NCI-H1417 treated with DMSO at 0.1 percent for 48 hours (cell line): Measurements from ENCODE around the gene TRIM51.
"Not testable (repeated sequence)": the region's sequence is repeated elsewhere in the genome, so short reads cannot be mapped to it uniquely, and the experiment has no call there.

Experiments used
- DNase-seq: peaks from one replicate; lab custom pipeline; 2025; lab: John Stamatoyannopoulos, UW

The TRIM51 gene, protein sequence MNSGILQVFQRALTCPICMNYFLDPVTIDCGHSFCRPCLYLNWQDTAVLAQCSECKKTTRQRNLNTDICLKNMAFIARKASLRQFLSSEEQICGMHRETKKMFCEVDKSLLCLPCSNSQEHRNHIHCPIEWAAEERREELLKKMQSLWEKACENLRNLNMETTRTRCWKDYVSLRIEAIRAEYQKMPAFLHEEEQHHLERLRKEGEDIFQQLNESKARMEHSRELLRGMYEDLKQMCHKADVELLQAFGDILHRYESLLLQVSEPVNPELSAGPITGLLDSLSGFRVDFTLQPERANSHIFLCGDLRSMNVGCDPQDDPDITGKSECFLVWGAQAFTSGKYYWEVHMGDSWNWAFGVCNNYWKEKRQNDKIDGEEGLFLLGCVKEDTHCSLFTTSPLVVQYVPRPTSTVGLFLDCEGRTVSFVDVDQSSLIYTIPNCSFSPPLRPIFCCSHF

DNA sequence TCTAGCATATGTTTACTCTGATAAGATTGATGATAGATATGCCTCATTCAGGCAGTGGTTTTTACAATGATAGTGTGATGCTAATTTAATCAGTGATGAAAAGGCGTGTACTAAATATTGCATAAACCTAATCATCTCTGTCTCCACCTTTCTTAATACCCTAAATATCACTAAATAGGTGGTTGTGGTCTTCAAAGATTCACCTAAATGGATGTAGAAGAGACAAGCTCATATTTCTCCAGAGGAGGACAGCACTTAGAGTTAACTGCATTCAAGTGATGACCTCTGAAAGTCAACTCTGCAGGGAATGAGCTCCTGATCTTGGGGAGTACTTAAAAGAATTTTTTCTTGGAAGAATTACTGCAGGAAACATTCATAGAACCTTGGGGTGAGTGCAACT, at the start of gene TRIM51:
TSS of gene TRIM51 (plus strand) at position 301 of the 400 bp plus-strand sequence. CDS start 2,132 bp downstream, outside the sequence.
- DNase-seq, result not testable (repeated sequence)

GRCh38 chr11:55838452-55838851, 44.6 kb upstream of the TRIM51 start, which contains the start of gene OR5D16:
TSS of gene OR5D16 (plus strand) at chr11:55838752. CDS start at chr11:55838752, 0 bp downstream.
- no peak for DNase-seq

- DNase-seq, result no peak
These were observed 35.6 kb upstream of the TRIM51 start for GRCh38 chr11:55847453-55847852.

GRCh38 chr11:55849037-55849436, 34.1 kb upstream of the TRIM51 start:
- DNase-seq, result no peak

DNA sequence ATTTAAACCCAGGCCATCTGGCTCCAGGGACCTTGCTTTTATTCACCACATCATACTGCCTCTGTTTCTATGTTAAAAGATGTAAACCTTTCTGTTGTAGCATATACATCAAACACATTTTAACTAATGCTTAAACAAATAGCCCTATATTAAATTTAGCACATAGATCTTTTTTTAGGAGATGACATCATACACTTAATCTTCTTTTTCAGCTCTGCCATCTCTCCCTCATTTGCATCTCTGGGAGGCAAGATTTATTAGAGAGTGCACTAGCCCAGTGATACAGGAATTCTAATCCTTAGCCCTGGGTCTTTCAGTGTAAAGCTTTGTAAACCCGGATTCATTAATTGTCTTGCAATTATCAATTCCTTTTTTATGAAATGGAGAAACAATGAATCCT, 31.0 kb upstream of the TRIM51 start:
- DNase-seq, result no peak

- DNase-seq, result no peak
These were observed 28.4 kb upstream of the TRIM51 start for GRCh38 chr11:55854704-55855103.

DNA sequence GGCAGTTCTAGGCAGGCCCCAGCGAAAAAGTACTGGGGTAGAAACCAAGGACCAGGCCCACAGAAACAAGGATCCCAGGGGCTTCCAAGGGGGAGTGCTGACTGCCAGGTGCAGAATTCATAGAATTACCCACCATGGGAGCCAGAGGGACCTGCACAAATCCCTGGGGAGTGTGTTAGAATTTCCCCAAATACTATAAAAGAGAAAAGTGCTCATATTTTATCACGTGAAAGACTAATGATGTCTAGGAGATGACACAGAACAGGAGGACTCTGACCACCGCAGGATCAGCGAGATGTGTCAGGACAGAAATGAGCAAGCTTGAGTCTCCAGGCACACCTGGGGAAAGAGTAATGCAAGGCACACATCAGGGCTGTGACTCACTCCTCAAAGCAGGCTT, 15.7 kb upstream of the TRIM51 start:
- DNase-seq, result not testable (repeated sequence)

DNA sequence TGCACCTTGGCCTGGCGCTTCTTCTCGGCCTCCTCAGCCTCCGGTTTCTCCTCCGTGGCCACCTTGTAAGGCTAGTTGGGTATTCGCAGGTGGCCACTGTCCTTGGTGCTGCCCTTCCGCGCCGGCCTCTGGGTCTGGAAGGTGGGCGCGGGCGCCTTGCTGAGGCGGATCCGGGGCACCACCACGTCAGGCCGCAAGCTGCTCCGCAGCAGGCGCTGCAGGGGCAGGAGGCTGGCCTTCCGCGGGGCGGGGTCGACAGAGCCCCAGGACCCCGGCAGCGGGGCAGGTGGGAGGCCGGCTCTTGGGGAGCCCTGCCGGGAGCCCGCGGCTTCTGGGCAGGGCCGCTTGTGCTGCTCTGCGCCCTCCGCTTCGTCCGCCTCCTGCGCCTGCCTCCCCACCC, 10.4 kb upstream of the TRIM51 start:
- not testable (repeated sequence) for DNase-seq

GRCh38 chr11:55873146-55873545, 10.0 kb upstream of the TRIM51 start:
- DNase-seq, result not testable (repeated sequence)

DNA sequence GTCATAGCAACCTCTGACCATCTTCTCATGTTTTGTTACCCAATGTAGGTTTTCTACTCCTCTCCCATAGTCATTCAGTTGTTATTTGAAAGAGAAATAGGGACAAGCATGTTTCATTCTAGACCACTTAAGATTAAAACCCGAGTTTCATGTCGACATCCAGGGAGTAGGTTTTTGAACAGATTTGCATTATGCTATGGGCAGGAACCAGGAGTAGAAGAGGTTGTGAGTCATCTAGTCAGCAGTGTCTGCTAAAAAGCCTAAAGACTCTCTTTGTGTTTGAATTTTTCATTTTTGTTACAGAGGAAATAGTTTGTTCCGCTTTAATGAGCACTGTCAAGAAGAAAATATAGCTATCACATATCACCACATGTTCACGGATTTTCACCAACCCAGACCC, 1.9 kb downstream of the TRIM51 start:
- DNase-seq, result not testable (repeated sequence)

GRCh38 chr11:55885481-55885880, 2.4 kb downstream of the TRIM51 start:
- DNase-seq, result not testable (repeated sequence)

DNA sequence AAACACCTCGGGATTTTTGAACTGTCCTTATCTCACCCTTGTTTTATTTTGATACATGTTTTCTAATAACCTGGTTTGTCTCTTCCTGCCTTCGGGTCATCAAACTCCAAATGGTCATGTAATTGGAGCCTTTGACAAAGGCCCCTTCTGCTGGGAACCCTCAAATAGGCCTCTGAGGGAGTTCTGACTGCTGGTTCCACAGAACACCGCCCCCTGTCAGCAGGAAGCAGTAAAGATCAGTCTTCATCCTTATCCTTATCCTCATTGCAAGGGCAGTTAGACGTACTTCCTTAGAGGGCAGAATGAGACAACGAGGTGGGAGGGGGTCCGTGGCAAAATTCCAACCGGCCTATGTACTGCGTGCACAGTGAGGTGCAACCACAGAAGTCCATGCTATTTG, 12.1 kb downstream of the TRIM51 start:
- DNase-seq, result no peak

- DNase-seq, result no peak
These were observed 19.2 kb downstream of the TRIM51 start for GRCh38 chr11:55902308-55902707.

DNA sequence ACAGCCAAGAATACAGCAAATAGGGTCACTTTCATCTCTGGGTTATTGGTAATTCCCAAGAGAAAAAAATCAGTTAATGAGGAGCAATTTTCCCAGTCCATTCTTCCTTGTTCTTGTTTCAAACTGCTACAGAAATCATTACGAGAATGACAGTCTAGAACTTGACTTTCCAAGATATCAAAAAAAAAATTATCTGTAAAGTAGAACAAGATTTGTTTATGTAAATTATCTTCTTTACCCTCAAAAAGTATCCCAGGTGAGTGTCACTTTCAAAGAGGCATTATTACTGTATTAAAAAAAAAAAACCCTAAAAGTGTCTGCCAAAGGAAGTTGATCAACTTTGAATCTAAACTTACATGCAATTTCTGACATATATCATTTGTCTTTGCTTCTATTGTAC, 31.4 kb downstream of the TRIM51 start, which contains the start of gene OR5W2:
TSS of gene OR5W2 (minus strand) at position 101 of the 400 bp plus-strand sequence. CDS start at position 101, 0 bp downstream.
- DNase-seq, result no peak

DNA sequence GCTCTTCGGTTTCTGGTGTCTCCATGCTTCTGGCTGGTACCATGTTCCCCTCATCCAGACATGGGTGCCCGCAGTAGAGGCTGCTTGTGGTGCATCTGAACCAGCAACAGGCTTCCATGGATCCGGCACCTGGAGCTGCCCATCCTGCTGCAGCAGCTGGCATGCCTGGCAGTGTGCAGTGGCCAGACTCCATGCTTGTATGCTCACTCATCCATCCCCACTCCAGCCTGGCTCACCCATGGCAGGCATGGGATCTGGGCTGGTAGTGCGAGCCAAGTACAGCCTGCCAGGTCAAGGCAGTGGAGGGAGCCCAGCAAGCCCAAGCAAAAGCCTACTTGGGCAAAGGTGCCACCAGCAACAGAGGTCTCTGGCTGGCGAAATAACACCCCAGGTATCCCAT, 37.4 kb downstream of the TRIM51 start:
- DNase-seq, result no peak

- DNase-seq, result no peak
These were observed 53.2 kb downstream of the TRIM51 start, which contains the start of gene OR5I1 for GRCh38 chr11:55936300-55936699. TSS of gene OR5I1 (minus strand) at chr11:55936400. CDS start at chr11:55936400, 0 bp downstream.
